ENCODE data around the gene BCL2L2.

BCL2L2 gene

DNA sequence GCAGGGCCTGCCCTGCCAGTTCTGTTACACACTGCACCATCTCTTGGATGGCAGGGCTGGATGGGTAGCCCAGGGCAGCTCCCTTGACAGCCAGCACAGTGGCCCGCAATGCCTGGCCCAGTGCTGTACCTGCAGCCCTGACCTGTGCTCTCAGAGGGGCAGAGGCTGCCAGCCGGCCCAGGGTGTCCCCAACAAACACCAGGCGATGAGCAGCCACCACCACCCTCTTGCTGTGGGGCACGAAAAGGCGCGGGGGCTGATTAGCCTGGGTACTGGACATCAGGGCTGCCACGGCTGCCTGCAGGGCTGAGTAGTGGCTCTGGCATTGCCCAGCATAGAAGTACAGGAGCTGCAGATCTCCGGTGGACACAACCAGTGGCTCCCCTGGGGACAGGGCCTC, 50.6 kb downstream of the BCL2L2 start:
- FAIRE-seq = no peak

GRCh38 chr14:23358042-23358441, 51.4 kb downstream of the BCL2L2 start:
- FAIRE-seq = no peak

- FAIRE-seq = no peak
Measured at GRCh38 chr14:23358553-23359166, 52.0 kb downstream of the BCL2L2 start.

DNA sequence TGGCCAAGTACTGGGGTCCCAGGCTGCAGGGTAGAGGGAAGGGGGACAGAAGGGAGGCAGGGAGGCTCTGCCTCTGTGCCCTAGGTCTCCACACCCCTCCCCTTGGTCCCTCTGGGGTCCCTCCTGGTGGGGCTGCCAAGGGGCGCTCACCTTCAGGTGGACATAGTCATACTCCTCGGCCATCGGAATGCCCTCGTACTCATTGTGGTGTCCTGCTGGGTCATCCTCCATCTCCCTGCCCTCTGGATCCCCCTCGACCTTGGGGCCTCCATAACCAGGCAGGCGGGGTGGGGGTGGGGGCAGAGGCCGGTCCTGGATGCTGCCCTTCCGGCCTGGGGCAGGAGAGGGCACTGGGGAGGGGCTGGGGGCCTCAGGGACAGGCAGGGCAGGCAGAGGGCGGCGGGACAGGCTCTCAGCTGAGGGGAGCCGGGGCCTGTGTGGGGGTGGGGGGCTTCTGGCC, 52.6 kb downstream of the BCL2L2 start:
- FAIRE-seq = no peak

- no peak for FAIRE-seq
Measured at GRCh38 chr14:23359722-23360447, 53.3 kb downstream of the BCL2L2 start.

- no peak for FAIRE-seq
Measured at GRCh38 chr14:23360496-23360895, 53.9 kb downstream of the BCL2L2 start.

- FAIRE-seq = no peak
Measured at GRCh38 chr14:23361320-23361719, 54.7 kb downstream of the BCL2L2 start.
